Mesodermal cell (in vitro differentiated cells): ENCODE measurements around the gene MRTO4. TPM values are rescaled to one million over a fixed set of nuclear protein-coding genes. Genes with fewer than 3 reads are reported as not detected.

ENCODE experiments used
- H3K27ac ChIP-seq: 2 replicates; pipeline ENCODE4 v1.7.0; 2013; ENCODE audit warnings: mild to moderate bottlenecking, low read depth, low read length, moderate library complexity; ENCODE audit not compliant: severe bottlenecking
- H3K36me3 ChIP-seq: 2 replicates; pipeline ENCODE4 v1.7.1; 2013; ENCODE audit warnings: mild to moderate bottlenecking, low read length, moderate library complexity; ENCODE audit not compliant: control insufficient read depth, insufficient read depth
- H3K4me1 ChIP-seq: one replicate; pipeline ENCODE4 v1.7.1; 2013; ENCODE audit warnings: mild to moderate bottlenecking, low read length; ENCODE audit not compliant: insufficient read depth, control insufficient read depth, poor library complexity, severe bottlenecking
- H3K4me3 ChIP-seq: 2 replicates; pipeline ENCODE4 v1.7.0; 2013; ENCODE audit warnings: low read length, control low read depth, mild to moderate bottlenecking; ENCODE audit not compliant: insufficient read depth, poor library complexity, severe bottlenecking; ENCODE audit errors: extremely low read depth
- H3K9me3 ChIP-seq: 2 replicates; pipeline ENCODE4 v1.7.1; 2013; ENCODE audit warnings: mild to moderate bottlenecking, low read length, moderate library complexity; ENCODE audit not compliant: control insufficient read depth
- WGBS, 2 experiments: methylation state at CpG; one replicate each; pipeline ENCODE4 v1.1.5; 2013; ENCODE audit warnings: missing lambda C conversion rate in 2 of 2; ENCODE audit not compliant: insufficient coverage in 2 of 2; 5-methylcytosine and 5-hydroxymethylcytosine counted together
- polyA plus RNA-seq, 2 experiments: library from polyadenylated mRNA; stranded (reverse); fragments of 50-300 nt; gene quantifications; one replicate each; pipeline ENCODE4 v1.2.3, GENCODE V29; 2013

MRTO4 gene
- 23.6 TPM for polyA plus RNA-seq (2013, experiment 1 of 2)
- 19.8 TPM for polyA plus RNA-seq (2013, experiment 2 of 2)

DNA sequence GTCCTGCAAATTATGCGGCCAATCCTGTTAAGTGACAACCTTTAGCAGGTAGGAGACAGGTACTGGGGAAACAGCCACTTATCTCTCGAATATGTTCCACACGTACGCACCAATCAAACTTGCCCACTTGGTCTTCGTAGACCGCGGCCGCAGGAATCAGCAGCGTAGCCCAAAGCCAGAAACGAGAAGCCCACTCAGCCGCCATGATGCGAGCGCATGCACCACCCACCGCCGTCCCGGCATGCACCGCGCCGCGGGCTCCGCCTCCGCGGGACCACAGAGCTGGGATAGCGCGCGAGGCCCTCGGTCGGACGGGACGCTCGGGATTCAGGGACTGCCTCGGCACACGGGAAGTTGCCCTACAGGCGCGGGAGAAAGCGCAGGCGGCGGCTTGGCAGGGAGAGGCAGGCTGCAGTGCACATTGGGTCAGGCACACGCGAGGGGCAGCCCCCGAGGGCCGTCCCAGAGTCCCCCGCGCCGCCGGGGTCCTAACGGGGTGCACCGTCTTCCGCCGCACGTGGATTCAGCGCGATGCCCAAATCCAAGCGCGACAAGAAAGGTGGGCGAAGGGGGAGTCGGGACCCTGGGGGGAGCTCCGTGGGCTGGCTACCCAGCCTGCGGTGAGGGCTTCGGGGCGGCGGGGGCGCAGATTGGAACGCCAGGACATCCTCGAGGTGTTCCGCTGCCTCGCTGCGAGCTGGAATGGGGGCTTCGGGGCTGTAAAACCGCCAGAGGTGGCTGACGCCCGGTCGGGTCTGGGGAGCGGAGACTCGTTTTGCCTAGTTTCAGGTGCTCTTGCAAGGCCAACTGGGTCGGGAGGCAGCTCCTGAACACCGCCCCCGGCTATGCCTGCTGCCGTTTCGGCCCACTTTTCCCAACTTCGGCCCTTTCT, at the start of gene MRTO4, which contains the start of gene EMC1:
Gene MRTO4, plus strand, starts transcription at position 501 of the 892 bp plus-strand sequence. Its CDS starts 31 bp downstream, at position 532.
Gene EMC1, minus strand, starts transcription at position 220 of the 892 bp plus-strand sequence. Its CDS starts 15 bp downstream, at position 205.
- Histone ChIP-seq H3K4me3 (peak within 1 kb of the TSS; percentile 94), H3K27ac (peak within 1 kb of the TSS; percentile 99), H3K36me3 (peaks cover 38% of the 10 kb centered on the region), H3K4me1 (peaks cover 9% of the 10 kb centered on the region), H3K9me3 (no peaks in the 10 kb centered on the region)
- WGBS, 2 experiments: 0% methylated on average over 62 to 77 of the region's 81 CpGs

DNA sequence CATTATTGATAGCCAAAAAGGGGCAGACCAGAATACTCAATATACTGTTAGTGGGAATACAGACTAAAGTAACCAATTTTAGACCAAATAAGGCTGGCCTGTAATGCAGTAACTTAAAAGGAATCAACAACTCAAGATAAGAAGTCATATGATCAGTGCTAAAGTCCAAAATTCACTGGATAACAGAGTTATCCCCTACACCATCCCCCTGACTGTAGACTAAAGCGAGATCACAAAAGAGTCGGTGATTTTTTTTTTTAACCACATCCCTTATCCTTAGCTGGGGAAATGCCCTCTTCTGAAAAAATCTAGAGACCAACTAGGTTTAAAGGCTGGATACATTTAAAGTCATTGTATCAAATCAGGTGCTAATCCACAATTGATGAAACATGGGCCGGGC, 49.2 kb upstream of the MRTO4 start:
- no peak overlapping the region for H3K27ac ChIP-seq
- WGBS, 2 experiments: 100% methylated on average over 3 of the region's 3 CpGs
- peaks cover 63% of the 10 kb centered on the region for H3K36me3 ChIP-seq
- H3K9me3 ChIP-seq: no peaks in the 10 kb centered on the region
- H3K4me1 ChIP-seq: peaks cover 18% of the 10 kb centered on the region
- H3K4me3 ChIP-seq: no peak overlapping the region

GRCh38 chr1:19203440-19203839, 48.2 kb upstream of the MRTO4 start:
- H3K4me3 ChIP-seq: no peak overlapping the region
- H3K36me3 ChIP-seq: peaks cover 57% of the 10 kb centered on the region
- peaks cover 18% of the 10 kb centered on the region for H3K4me1 ChIP-seq
- H3K27ac ChIP-seq: no peak overlapping the region
- WGBS, 2 experiments: no CpG with 5 or more reads among the region's 2 CpGs
- H3K9me3 ChIP-seq: no peaks in the 10 kb centered on the region

GRCh38 chr1:19204446-19205266, 46.9 kb upstream of the MRTO4 start:
- Histone ChIP-seq H3K9me3 (no peaks in the 10 kb centered on the region), H3K4me3 (no peak overlapping the region), H3K36me3 (peaks cover 45% of the 10 kb centered on the region), H3K27ac (no peak overlapping the region), H3K4me1 (peaks cover 18% of the 10 kb centered on the region)
- WGBS, 2 experiments: 90 to 100% methylated on average over 3 to 4 of the region's 6 CpGs

DNA sequence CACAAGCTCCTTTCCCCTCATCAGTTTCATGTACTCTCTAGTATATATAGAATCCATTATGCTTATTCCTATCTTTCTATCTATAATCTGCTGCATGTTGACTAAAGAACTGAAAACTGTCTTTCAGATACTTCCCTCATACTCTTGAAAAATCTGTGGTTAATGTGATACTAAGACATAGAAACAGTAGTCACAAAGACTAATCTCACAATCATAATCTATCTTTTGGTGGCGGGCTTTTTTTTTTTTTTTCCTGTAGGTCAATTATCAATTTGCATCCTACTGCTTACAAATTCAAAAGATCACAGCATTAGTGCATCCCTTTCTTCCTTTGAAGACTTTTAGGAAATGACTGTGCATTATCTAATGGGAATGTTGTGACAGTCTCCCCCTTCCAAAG, 46.2 kb upstream of the MRTO4 start:
- WGBS, 2 experiments: 100% methylated on average over 1 of the region's 1 CpG; no CpG with 5 or more reads in 1 of the 2 experiments
- H3K4me3 ChIP-seq: no peak overlapping the region
- H3K9me3 ChIP-seq: no peaks in the 10 kb centered on the region
- peak overlapping the region; percentile 29 for H3K27ac ChIP-seq
- peaks cover 18% of the 10 kb centered on the region for H3K4me1 ChIP-seq
- H3K36me3 ChIP-seq: peaks cover 38% of the 10 kb centered on the region

GRCh38 chr1:19205845-19206244, 45.8 kb upstream of the MRTO4 start:
- WGBS, 2 experiments: 95 to 100% methylated on average over 1 to 3 of the region's 5 CpGs
- Histone ChIP-seq H3K36me3 (peaks cover 33% of the 10 kb centered on the region), H3K9me3 (no peaks in the 10 kb centered on the region), H3K4me1 (peaks cover 18% of the 10 kb centered on the region), H3K27ac (peak overlapping the region; percentile 29), H3K4me3 (no peak overlapping the region)

DNA sequence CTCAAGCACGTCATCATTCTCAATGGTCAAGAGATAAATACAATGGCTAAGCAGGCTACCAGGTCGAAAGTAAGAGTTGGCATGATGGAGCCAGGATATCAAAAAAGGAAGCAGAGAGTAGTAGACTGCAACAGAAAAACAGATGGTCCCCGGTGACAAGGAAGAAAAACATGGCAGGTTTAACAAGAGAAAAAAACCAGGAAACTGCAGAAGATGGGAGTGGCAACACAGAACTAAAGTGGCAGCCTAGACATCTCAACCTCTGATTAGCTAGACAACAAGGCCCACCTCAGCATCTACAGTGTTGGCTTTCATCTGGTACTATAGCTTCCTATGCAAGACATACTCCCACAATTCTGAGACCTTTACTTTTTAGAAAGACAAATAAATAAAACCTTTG, 44.7 kb upstream of the MRTO4 start:
- no peaks in the 10 kb centered on the region for H3K9me3 ChIP-seq
- H3K4me3 ChIP-seq: no peak overlapping the region
- peaks cover 26% of the 10 kb centered on the region for H3K4me1 ChIP-seq
- WGBS, 2 experiments: 94 to 100% methylated on average over 3 of the region's 3 CpGs
- peaks cover 23% of the 10 kb centered on the region for H3K36me3 ChIP-seq
- no peak overlapping the region for H3K27ac ChIP-seq

DNA sequence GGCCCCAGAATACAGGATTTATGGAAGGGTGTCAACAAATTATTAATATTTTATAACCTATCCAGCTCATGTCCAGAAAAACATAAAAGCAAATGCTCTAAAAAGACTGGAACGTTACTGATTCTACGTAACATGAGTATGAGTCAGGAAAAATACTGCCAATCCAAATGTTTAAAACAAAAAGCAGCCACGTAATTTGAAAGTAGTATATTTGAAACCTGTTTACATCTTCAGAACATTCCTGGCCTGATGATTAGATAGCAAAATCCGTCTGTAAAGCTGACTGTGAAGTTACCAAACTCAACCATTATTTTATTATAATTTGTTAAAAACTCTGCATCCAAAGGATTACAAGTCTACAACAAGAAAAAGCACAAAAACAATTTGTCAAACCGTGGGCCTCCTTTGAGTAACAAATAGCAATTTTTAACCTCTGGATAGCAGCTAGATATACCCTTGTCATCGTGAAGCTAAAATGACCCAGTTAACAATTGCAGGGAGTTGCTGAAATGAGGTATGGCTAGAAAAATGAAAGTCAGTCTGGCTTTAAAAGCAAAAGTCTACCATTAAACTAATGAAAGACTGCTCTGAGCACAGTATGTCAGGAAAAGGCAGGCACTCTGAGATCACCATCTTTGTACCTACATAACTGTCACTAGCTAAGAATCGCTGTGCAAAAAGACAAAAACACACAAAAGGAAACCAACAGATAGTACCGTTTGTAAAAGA, 42.7 kb upstream of the MRTO4 start:
- peak overlapping the region; percentile 93 for H3K27ac ChIP-seq
- 66 to 80% methylated on average over 2 to 4 of the region's 8 CpGs for WGBS, 2 experiments

GRCh38 chr1:19209439-19209989, 42.1 kb upstream of the MRTO4 start:
- WGBS, 2 experiments: 0 to 1% methylated on average over 16 to 21 of the region's 28 CpGs
- Histone ChIP-seq H3K4me3 (peak overlapping the region; percentile 94), H3K27ac (peak overlapping the region; percentile 93), H3K4me1 (peaks cover 31% of the 10 kb centered on the region), H3K36me3 (peaks cover 36% of the 10 kb centered on the region), H3K9me3 (no peaks in the 10 kb centered on the region)

More for the DNA sequence above, 42.7 kb upstream of the MRTO4 start:
- Histone ChIP-seq H3K9me3 (no peaks in the 10 kb centered on the region), H3K36me3 (peaks cover 31% of the 10 kb centered on the region), H3K4me1 (peaks cover 32% of the 10 kb centered on the region), H3K4me3 (peak overlapping the region; percentile 94)
